SU-DHL-6 (cell line): ENCODE data around the gene SLC22A4.

Experiments used
- CTCF ChIP-seq: fragments of 200-600 bp; sonication (generic); IDR thresholded peaks from one replicate; pipeline ENCODE4 v1.5.1; 2017; ENCODE audit warnings: antibody characterized with exemption, mild to moderate bottlenecking, low read length, moderate library complexity; ENCODE audit not compliant: insufficient read depth, poor library complexity, severe bottlenecking
- EZH2phosphoT487 ChIP-seq: fragments of 200-600 bp; sonication (generic), shearing (Covaris generic); conservative IDR thresholded peaks from 2 replicates; pipeline ENCODE4 v1.6.1; 2018; ENCODE audit warnings: mild to moderate bottlenecking, antibody characterized with exemption, low read length, moderate library complexity, mixed read lengths

DNA sequence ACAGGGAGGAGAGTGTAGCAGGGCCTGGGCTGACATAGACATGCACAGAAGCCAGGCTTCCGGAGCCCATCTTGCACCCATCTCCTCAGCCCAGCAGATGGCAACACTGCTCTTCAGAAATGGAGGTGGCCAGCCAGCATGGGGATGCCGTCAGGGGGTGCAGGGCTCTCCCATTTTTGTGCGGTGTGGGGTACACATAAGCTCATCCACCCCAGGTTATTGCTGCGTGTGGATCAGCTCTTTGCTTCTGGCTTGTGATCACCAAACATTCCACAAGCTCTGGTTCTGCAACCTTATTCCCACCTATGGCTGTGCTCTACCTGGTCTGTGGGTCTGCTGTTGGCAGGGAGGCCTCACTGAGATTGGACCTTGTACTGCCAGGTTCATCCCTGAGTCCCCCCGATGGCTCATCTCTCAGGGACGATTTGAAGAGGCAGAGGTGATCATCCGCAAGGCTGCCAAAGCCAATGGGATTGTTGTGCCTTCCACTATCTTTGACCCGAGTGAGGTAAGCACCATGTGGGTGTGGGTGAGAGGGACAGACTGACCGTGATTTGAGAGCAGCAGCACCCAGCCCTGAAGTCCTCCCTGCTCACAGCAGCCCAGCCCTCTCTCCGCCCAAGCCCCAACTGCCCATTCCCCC lies 92.6 kb downstream of the SLC22A4 start:
- TF ChIP-seq CTCF (peak; percentile 49), EZH2phosphoT487 (no peak)
